GM12874 (cell line): ENCODE data around the gene REM1.

Experiments used
- TF ChIP-seq, protein P1 (sequence below): IDR thresholded peaks from 2 replicates; pipeline ENCODE4 v1.5.1; 2011; ENCODE audit warnings: low read depth, mild to moderate bottlenecking, control low read depth, low read length, moderate library complexity; ENCODE audit not compliant: insufficient read depth

Gene REM1

DNA sequence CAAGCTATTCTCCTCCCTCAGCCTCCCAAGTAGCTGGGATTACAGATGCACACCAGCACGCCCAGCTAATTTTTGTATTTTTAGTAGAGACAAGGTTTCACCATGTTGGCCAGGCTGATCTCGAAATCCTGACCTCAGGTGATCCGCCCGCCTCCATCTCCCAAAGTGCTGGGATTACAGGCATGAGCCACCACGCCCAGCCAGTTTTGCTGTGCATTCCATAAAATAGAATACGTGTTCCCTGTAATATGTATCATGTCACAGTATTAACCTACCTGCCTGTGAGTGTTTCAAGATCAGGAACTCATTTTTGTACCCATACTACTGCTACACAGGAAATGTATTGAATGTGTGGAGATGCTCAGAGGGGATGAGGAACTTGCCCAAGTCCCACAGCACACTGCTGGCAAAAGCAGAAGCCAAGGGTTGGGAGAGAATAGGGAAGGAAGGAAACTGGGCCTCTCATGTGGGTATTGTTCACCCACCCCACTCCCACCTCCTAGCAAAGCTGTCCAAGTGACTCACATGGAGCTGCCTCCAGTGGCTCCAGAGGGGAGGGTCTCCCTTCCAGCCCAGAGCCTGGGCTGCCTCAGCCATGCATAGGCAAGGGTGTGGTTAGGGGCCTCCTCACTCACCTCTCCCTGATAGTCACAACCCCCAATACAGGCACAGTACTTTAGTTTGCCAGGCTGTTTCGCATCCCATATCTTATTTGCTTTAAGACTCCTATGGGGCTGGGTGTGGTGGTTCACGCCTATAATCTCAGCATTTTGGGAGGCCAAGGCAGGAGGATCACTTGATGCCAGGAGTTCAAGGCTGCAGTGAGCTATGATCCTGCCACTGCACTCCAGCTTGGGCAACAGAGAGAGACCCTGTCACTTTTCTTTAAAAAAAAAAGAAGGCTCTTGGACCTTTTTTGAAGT, 48.5 kb downstream of the REM1 start:
- TF ChIP-seq, protein P1, sequence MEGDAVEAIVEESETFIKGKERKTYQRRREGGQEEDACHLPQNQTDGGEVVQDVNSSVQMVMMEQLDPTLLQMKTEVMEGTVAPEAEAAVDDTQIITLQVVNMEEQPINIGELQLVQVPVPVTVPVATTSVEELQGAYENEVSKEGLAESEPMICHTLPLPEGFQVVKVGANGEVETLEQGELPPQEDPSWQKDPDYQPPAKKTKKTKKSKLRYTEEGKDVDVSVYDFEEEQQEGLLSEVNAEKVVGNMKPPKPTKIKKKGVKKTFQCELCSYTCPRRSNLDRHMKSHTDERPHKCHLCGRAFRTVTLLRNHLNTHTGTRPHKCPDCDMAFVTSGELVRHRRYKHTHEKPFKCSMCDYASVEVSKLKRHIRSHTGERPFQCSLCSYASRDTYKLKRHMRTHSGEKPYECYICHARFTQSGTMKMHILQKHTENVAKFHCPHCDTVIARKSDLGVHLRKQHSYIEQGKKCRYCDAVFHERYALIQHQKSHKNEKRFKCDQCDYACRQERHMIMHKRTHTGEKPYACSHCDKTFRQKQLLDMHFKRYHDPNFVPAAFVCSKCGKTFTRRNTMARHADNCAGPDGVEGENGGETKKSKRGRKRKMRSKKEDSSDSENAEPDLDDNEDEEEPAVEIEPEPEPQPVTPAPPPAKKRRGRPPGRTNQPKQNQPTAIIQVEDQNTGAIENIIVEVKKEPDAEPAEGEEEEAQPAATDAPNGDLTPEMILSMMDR, result no peak

DNA sequence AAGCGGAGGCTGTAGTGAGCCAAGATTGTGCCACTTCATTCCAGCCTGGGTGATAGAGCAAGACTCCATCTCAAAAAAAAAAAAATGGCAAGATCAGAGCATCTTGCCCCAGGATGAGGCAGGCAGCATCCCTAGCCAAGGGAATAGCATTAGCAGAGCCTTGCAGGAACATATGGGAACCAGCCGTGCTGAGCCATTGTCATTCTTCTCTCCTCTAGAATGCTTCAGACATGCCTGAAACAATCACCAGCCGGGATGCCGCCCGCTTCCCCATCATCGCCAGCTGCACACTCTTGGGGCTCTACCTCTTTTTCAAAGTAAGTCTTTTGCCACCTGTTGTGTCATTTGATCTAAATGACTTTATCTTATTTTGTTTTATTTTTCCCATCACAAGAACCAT, 52.2 kb downstream of the REM1 start:
- TF ChIP-seq, protein P1, result no peak
